Fibroblast of lung (primary cell): Measurements from ENCODE around the gene CHRNA10. TPM values are rescaled to one million over a fixed set of nuclear protein-coding genes. Genes with fewer than 3 reads are reported as not detected.

Source experiments
- DNase-seq, 2 donors: peaks; one replicate each; pipeline versions ENCODE4 v3.0.0 to v3.0.0-alpha.2; 2010; ENCODE audit warnings: low read depth in 2 of 2
- H2AFZ ChIP-seq: 2 replicates; pipeline ENCODE4 v1.5.1; 2012; ENCODE audit warnings: low read length, control low read depth, inconsistent platforms
- H3K27ac ChIP-seq: 2 replicates; pipeline ENCODE4 v1.5.1; 2011; ENCODE audit warnings: low read length, control low read depth; ENCODE audit not compliant: insufficient read depth
- H3K27me3 ChIP-seq: 2 replicates; pipeline ENCODE4 v1.5.1; 2011; ENCODE audit warnings: mild to moderate bottlenecking, low read length; ENCODE audit not compliant: control insufficient read depth, insufficient read depth
- H3K36me3 ChIP-seq: 2 replicates; pipeline ENCODE4 v1.5.1; 2011; ENCODE audit warnings: low read length; ENCODE audit not compliant: control insufficient read depth, insufficient read depth
- H3K4me1 ChIP-seq: 2 replicates; pipeline ENCODE4 v1.5.1; 2011; ENCODE audit warnings: low read length; ENCODE audit not compliant: control insufficient read depth, insufficient read depth; ENCODE audit errors: extremely low read depth
- H3K4me2 ChIP-seq: 2 replicates; pipeline ENCODE4 v1.5.1; 2011; ENCODE audit warnings: low read length, control low read depth; ENCODE audit not compliant: insufficient read depth; ENCODE audit errors: extremely low read depth
- H3K4me3 ChIP-seq, 4 experiments: fragments of 200-600 bp in 1 of 4; sonication (generic) in 1 of 4; replicated peaks in 1 of 4; 2 replicates each; pipeline ENCODE4 v1.5.1; 2011 to 2016; ENCODE audit warnings: low read length in 4 of 4, low read depth in 3 of 4, mild to moderate bottlenecking in 3 of 4, control low read depth in 2 of 4, inconsistent platforms in 1 of 4, mixed read lengths in 1 of 4; ENCODE audit not compliant: insufficient read depth in 1 of 4; ENCODE audit errors: control extremely low read depth in 1 of 4
- H3K79me2 ChIP-seq: 2 replicates; pipeline ENCODE4 v1.5.1; 2012; ENCODE audit warnings: mild to moderate bottlenecking, low read length, inconsistent platforms; ENCODE audit not compliant: control insufficient read depth, insufficient read depth
- H3K9ac ChIP-seq: 2 replicates; pipeline ENCODE4 v1.5.1; 2011; ENCODE audit warnings: mild to moderate bottlenecking, low read length, control low read depth; ENCODE audit not compliant: insufficient read depth
- H3K9me3 ChIP-seq: 2 replicates; pipeline ENCODE4 v1.5.1; 2012; ENCODE audit warnings: low read depth, low read length; ENCODE audit not compliant: control insufficient read depth, insufficient read depth
- H4K20me1 ChIP-seq: 2 replicates; pipeline ENCODE4 v1.5.1; 2011; ENCODE audit warnings: low read length; ENCODE audit not compliant: control insufficient read depth, insufficient read depth; ENCODE audit errors: extremely low read depth
- CTCF ChIP-seq, 2 donors: IDR thresholded peaks in 1 of 2; conservative IDR thresholded peaks in 1 of 2; 1 replicate in 1 of 2; 2 replicates in 1 of 2; pipeline ENCODE4 v1.5.1; 2011 to 2012; ENCODE audit warnings: low read length in 2 of 2, control low read depth in 1 of 2, inconsistent platforms in 1 of 2, low read depth in 1 of 2, mild to moderate bottlenecking in 1 of 2
- EZH2 ChIP-seq: IDR thresholded peaks from 2 replicates; pipeline ENCODE4 v1.5.1; 2012; ENCODE audit warnings: low read length, control low read depth, mild to moderate bottlenecking; ENCODE audit errors: missing control alignments
- polyA plus RNA-seq, 2 donors: library from polyadenylated mRNA; depleted of rRNA in 1 of 2; stranded (reverse) in 1 of 2; unstranded in 1 of 2; fragments of >200 nt; gene quantifications; 2 replicates each; pipeline ENCODE4 v1.2.1, GENCODE V29; 2011 to 2012; ENCODE audit warnings: missing spikeins in 1 of 2
- total RNA-seq: library from RNA; depleted of rRNA; stranded (reverse); fragments of >200 nt; gene quantifications from 2 replicates; pipeline ENCODE4 v1.2.1, GENCODE V29; 2014

CHRNA10 gene
- total and polyA plus RNA-seq, 2 donors (not counting 1 experiment from before 2014, with no cell fraction given), result 0.16 to 0.50 TPM

- Histone ChIP-seq H2AFZ (no peak overlapping the region), H3K4me3 (no peak overlapping the region), H3K27me3 (no peaks in the 10 kb centered on the region), H3K4me1 (no peaks in the 10 kb centered on the region), H3K27ac (no peak overlapping the region), H3K4me2 (no peak overlapping the region), H3K79me2 (no peaks in the 10 kb centered on the region), H3K9ac (no peak overlapping the region), H4K20me1 (no peaks in the 10 kb centered on the region), H3K9me3 (no peaks in the 10 kb centered on the region), H3K36me3 (no peaks in the 10 kb centered on the region)
- TF ChIP-seq CTCF (conservative IDR thresholded peaks at IDR 0.05 in 1 of 2, IDR thresholded peaks at IDR 0.05 in 1 of 2; ENCODE audit: low read depth in 1 of 2, low read length in 2 of 2), result no peak
- TF ChIP-seq EZH2, result no peak
- DNase-seq, result peak in 1 of 2 donors; percentile 29
Measured at GRCh38 chr11:3616721-3617460, 54.3 kb downstream of the CHRNA10 start.

GRCh38 chr11:3615998-3616397 lies 55.2 kb downstream of the CHRNA10 start:
- DNase-seq, result no peak
- H2AFZ ChIP-seq, result no peak overlapping the region
- H3K4me2 ChIP-seq, result no peak overlapping the region
- H3K27me3 ChIP-seq, result no peaks in the 10 kb centered on the region
- H3K4me3 ChIP-seq, result no peak overlapping the region
- H3K9me3 ChIP-seq, result no peaks in the 10 kb centered on the region
- H3K36me3 ChIP-seq, result no peaks in the 10 kb centered on the region
- TF ChIP-seq EZH2 (no peak), CTCF (conservative IDR thresholded peaks at IDR 0.05 in 1 of 2, IDR thresholded peaks at IDR 0.05 in 1 of 2; ENCODE audit: low read depth in 1 of 2, low read length in 2 of 2) (no peak)
- H3K4me1 ChIP-seq, result no peaks in the 10 kb centered on the region
- H4K20me1 ChIP-seq, result no peaks in the 10 kb centered on the region
- H3K9ac ChIP-seq, result no peak overlapping the region
- H3K27ac ChIP-seq, result no peak overlapping the region
- no peaks in the 10 kb centered on the region for H3K79me2 ChIP-seq

Other genes starting within 250 kb of the CHRNA10 start
- 0.50 and 0.77 TPM in 2 replicates for gene ART5, start 29.4 kb downstream of the CHRNA10 start, total RNA-seq
- gene ART5, start 29.4 kb downstream of the CHRNA10 start, polyA plus RNA-seq, result 0.15 TPM in 1 of 2 replicates, not detected in the other
- gene ART1, start 26.3 kb downstream of the CHRNA10 start, total RNA-seq, result not detected in 2 replicates
- gene ART1, start 26.3 kb downstream of the CHRNA10 start, polyA plus RNA-seq, result not detected in 2 replicates
- 88.1 and 99.6 TPM in 2 replicates for gene NUP98, start 126.2 kb upstream of the CHRNA10 start, total RNA-seq
- gene NUP98, start 126.2 kb upstream of the CHRNA10 start, polyA plus RNA-seq, result 60.6 and 95.1 TPM in 2 replicates
- gene PGAP2, start 137.2 kb upstream of the CHRNA10 start, total RNA-seq, result 10.8 and 12.4 TPM in 2 replicates
- gene PGAP2, start 137.2 kb upstream of the CHRNA10 start, polyA plus RNA-seq, result 12.8 and 18.9 TPM in 2 replicates
- 6.2 and 10.9 TPM in 2 replicates for gene RHOG, start 169.6 kb upstream of the CHRNA10 start, total RNA-seq
- 53.1 and 61.8 TPM in 2 replicates for gene RHOG, start 169.6 kb upstream of the CHRNA10 start, polyA plus RNA-seq
- 25.7 and 44.6 TPM in 2 replicates for gene STIM1, start 184.3 kb upstream of the CHRNA10 start, total RNA-seq
- 24.6 and 38.1 TPM in 2 replicates for gene STIM1, start 184.3 kb upstream of the CHRNA10 start, polyA plus RNA-seq